SK-N-SH (cell line): ENCODE data around the gene ARL11.

Experiments used
- CHD2 ChIP-seq: fragments of 150-350 bp; IDR thresholded peaks from 2 replicates; pipeline ENCODE4 v1.6.1; 2018; ENCODE audit warnings: low read length; ENCODE audit not compliant: partially characterized antibody
- CTCF ChIP-seq: fragments of 200-600 bp; sonication (generic); IDR thresholded peaks from 2 replicates; pipeline ENCODE4 v1.6.1; 2017; ENCODE audit warnings: antibody characterized with exemption, mild to moderate bottlenecking, moderate library complexity
- NRF1 ChIP-seq: IDR thresholded peaks from 2 replicates; pipeline ENCODE4 v1.6.1; 2012; ENCODE audit warnings: low read depth, mild to moderate bottlenecking, low read length
- REST ChIP-seq: IDR thresholded peaks from 2 replicates; pipeline ENCODE4 v1.6.1; 2012; ENCODE audit warnings: mild to moderate bottlenecking, low read depth, low read length, moderate library complexity
- YY1 ChIP-seq: IDR thresholded peaks from 2 replicates; pipeline ENCODE4 v1.4.0; 2012; ENCODE audit warnings: low read depth, mild to moderate bottlenecking
- TF ChIP-seq, protein P1 (sequence below): IDR thresholded peaks from 2 replicates; pipeline ENCODE4 v1.4.0; 2012; ENCODE audit warnings: low read depth

GRCh38 chr13:49586717-49587116 lies 41.6 kb upstream of the ARL11 start:
- TF ChIP-seq CTCF (no peak), CHD2 (no peak), NRF1 (no peak), REST (no peak), YY1 (no peak)
- TF ChIP-seq, protein P1, sequence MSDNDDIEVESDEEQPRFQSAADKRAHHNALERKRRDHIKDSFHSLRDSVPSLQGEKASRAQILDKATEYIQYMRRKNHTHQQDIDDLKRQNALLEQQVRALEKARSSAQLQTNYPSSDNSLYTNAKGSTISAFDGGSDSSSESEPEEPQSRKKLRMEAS = no peak
